CD4-positive, alpha-beta memory T cell (primary cell): ENCODE results near the gene SVIP. TPM values are rescaled to one million over a fixed set of nuclear protein-coding genes. Genes with fewer than 3 reads are reported as not detected.
A peak's percentile ranks its signal among the peaks of the same experiment; 100 is the strongest.

Experiments
- CTCF ChIA-PET: fragments of 350-600 bp; sonication (Branson Sonifier 250); formaldehyde crosslinking; loops from one replicate; lab custom pipeline; 2021; ENCODE audit warnings: inconsistent platforms; ENCODE audit not compliant: partially characterized antibody; lab: Charles Lee
- POLR2A ChIA-PET: fragments of 350-600 bp; sonication (Branson Sonifier 250); formaldehyde crosslinking; loops from one replicate; lab custom pipeline; 2021; ENCODE audit not compliant: partially characterized antibody; lab: Charles Lee
- DNase-seq, 5 donors: peaks; one replicate each; pipeline versions ENCODE4 v3.0.0 to v3.0.0-alpha.2; 2020 to 2022; ENCODE audit warnings: mixed read lengths in 1 of 5
- H3K27ac ChIP-seq: one replicate; pipeline ENCODE4 v1.7.0; 2013; ENCODE audit warnings: low read depth, low read length
- H3K27me3 ChIP-seq: 2 replicates; pipeline ENCODE4 v1.7.0; 2013; ENCODE audit warnings: mild to moderate bottlenecking, low read length, moderate library complexity; ENCODE audit not compliant: insufficient read depth
- H3K36me3 ChIP-seq: 2 replicates; pipeline ENCODE4 v1.7.0; 2013; ENCODE audit warnings: mild to moderate bottlenecking, low read length, moderate library complexity; ENCODE audit not compliant: insufficient read depth
- H3K4me1 ChIP-seq: 2 replicates; pipeline ENCODE4 v1.7.0; 2013; ENCODE audit warnings: mild to moderate bottlenecking, low read length, moderate library complexity; ENCODE audit not compliant: insufficient read depth
- H3K4me3 ChIP-seq, 2 donors: one replicate each; pipeline ENCODE4 v1.7.0; 2013; ENCODE audit warnings: low read length in 2 of 2, mild to moderate bottlenecking in 1 of 2
- H3K9me3 ChIP-seq, 2 donors: one replicate each; pipeline ENCODE4 v1.7.0; 2013; ENCODE audit warnings: low read length in 2 of 2, control low read depth in 1 of 2; ENCODE audit not compliant: control insufficient read depth in 1 of 2
- H3K27ac Mint-ChIP-seq, 7 donors: one replicate each; pipeline ENCODE4 v1.8.0; 2020 to 2021; ENCODE audit warnings: mixed read lengths in 7 of 7, mild to moderate bottlenecking in 6 of 7, inconsistent platforms in 3 of 7, moderate library complexity in 3 of 7
- H3K27me3 Mint-ChIP-seq, 2 donors: one replicate each; pipeline ENCODE4 v1.8.0; 2020 to 2021; ENCODE audit warnings: mixed read lengths in 2 of 2
- H3K36me3 Mint-ChIP-seq, 2 donors: one replicate each; pipeline ENCODE4 v1.8.0; 2020 to 2021; ENCODE audit warnings: mixed read lengths in 2 of 2, inconsistent platforms in 1 of 2, mild to moderate bottlenecking in 1 of 2
- H3K4me1 Mint-ChIP-seq, 4 donors: one replicate each; pipeline ENCODE4 v1.8.0; 2020 to 2021; ENCODE audit warnings: mixed read lengths in 4 of 4, mild to moderate bottlenecking in 1 of 4
- H3K4me3 Mint-ChIP-seq, 8 donors: one replicate each; pipeline ENCODE4 v1.8.0; 2020 to 2021; ENCODE audit warnings: mixed read lengths in 8 of 8, mild to moderate bottlenecking in 7 of 8, moderate library complexity in 6 of 8, inconsistent platforms in 3 of 8
- H3K9me3 Mint-ChIP-seq, 8 donors: one replicate each; pipeline ENCODE4 v1.8.0; 2020 to 2021; ENCODE audit warnings: mixed read lengths in 8 of 8, mild to moderate bottlenecking in 5 of 8, inconsistent platforms in 3 of 8, moderate library complexity in 1 of 8
- intact Hi-C: fragments of 100-400 bp; cut with micrococcal nuclease; formaldehyde crosslinking; loops from one replicate; pipeline ENCODE4 v1.15.1; 2023
- polyA plus RNA-seq, 2 donors: library from polyadenylated mRNA; unstranded; fragments of 300-500 nt; fragmentation: Illumina TruSeq; gene quantifications; one replicate each; pipeline ENCODE4 v1.2.3, GENCODE V29; 2021
- total RNA-seq, 2 experiments: library from RNA; stranded (reverse); gene quantifications; one replicate each; pipeline ENCODE4 v1.2.3, GENCODE V29; 2021

The SVIP gene
- total and polyA plus RNA-seq, 4 experiments from 2014 or later = 46.5 to 75.0 (median 69.1) TPM

DNA sequence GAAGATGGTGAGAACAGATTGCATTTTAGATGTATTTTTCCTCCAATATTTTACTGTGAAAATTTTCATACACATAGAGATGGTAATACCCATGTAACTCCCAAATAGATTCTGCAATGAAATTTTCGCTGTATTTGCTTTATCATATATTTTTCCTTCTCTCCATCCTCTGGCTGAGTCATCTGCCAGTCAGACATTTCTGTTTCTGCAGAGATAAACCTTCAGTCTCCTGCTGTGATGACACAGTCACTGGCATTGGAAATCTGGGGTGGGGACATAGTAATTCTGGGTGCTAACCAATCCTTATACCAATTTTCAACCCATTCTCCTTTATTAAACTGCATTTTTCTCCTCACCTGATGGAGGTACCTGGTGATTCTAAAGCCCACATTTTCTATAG is 33.7 kb downstream of the SVIP start:
- H3K27ac ChIP-seq = no peak overlapping the region
- no peak for DNase-seq
- ChIA-PET POLR2A (no interaction called here), CTCF (no interaction called here)
- H3K4me3 ChIP-seq = no peak overlapping the region
- H3K36me3 Mint-ChIP-seq = no peaks in the 10 kb centered on the region
- no peaks in the 10 kb centered on the region for H3K27me3 ChIP-seq
- H3K4me1 Mint-ChIP-seq = peaks cover 0 to 1% (median 0%) of the 10 kb centered on the region in 4 donors
- H3K9me3 Mint-ChIP-seq = no peaks in the 10 kb centered on the region
- no peaks in the 10 kb centered on the region for H3K9me3 ChIP-seq
- no peak overlapping the region for H3K27ac Mint-ChIP-seq
- peaks cover 1 to 7% of the 10 kb centered on the region in 2 donors for H3K27me3 Mint-ChIP-seq
- no peaks in the 10 kb centered on the region for H3K36me3 ChIP-seq
- H3K4me1 ChIP-seq = no peaks in the 10 kb centered on the region
- H3K4me3 Mint-ChIP-seq = no peak overlapping the region
- intact Hi-C loops = no loop called here

DNA sequence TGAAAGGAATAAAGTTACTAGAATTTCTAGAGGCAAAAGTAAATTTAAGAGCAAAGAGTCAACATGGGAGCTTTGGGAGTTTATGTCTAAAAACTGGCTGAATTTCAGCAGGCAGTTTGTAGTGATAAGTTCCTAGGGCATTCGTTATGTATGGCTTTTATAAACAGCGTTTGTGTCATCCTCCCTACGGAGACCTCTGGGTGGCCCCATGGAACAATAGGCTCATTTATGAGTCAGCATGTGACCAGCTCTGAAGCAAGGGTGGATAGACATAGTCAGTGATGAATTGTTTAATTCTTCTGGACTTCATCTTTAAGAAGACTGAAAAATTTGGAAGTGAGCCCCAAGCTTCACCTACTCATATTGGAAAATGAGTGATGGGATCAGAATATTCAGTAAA is 37.1 kb downstream of the SVIP start:
- no peak for DNase-seq
- Histone ChIP-seq H3K27me3 (no peaks in the 10 kb centered on the region), H3K4me3 (no peak overlapping the region), H3K27ac (no peak overlapping the region), H3K4me1 (no peaks in the 10 kb centered on the region), H3K36me3 (no peaks in the 10 kb centered on the region), H3K9me3 (no peaks in the 10 kb centered on the region)
- Mint-ChIP-seq H3K27me3 (peaks cover 6 to 7% of the 10 kb centered on the region in 2 donors), H3K36me3 (no peaks in the 10 kb centered on the region), H3K27ac (no peak overlapping the region), H3K9me3 (no peaks in the 10 kb centered on the region), H3K4me3 (no peak overlapping the region), H3K4me1 (peaks cover 0 to 1% (median 0%) of the 10 kb centered on the region in 4 donors)
- ChIA-PET CTCF (no interaction called here), POLR2A (interaction anchor here (1.0 kb wide), 1 partner anchor 37 kb away, joined by 3 read pairs; the partner anchor contains the start of gene SVIP)
- intact Hi-C loops = no loop called here

- no peaks in the 10 kb centered on the region for H3K9me3 Mint-ChIP-seq
- Histone ChIP-seq H3K4me3 (no peak overlapping the region), H3K9me3 (no peaks in the 10 kb centered on the region), H3K27ac (no peak overlapping the region), H3K36me3 (no peaks in the 10 kb centered on the region), H3K4me1 (no peaks in the 10 kb centered on the region), H3K27me3 (no peaks in the 10 kb centered on the region)
- H3K27me3 Mint-ChIP-seq = peaks cover 7 to 9% of the 10 kb centered on the region in 2 donors
- no peak overlapping the region for H3K4me3 Mint-ChIP-seq
- H3K4me1 Mint-ChIP-seq = no peaks in the 10 kb centered on the region
- H3K27ac Mint-ChIP-seq = no peak overlapping the region
- POLR2A ChIA-PET = no interaction called here
- no peaks in the 10 kb centered on the region for H3K36me3 Mint-ChIP-seq
- peak in 4 of 5 donors; percentile 26 to 42 (median 40) for DNase-seq
- intact Hi-C loops = loop anchor here (1.0 kb wide), 1 partner anchor 453 kb away; no protein-coding TSS in a partner anchor
- CTCF ChIA-PET = interaction anchor here (0.7 to 2.4 kb wide), 19 partner anchors 10 to 543 kb away, joined by 3 to 35 read pairs (median 6); partner anchors contain the start of gene SVIP
Measured at GRCh38 chr11:22787551-22788162, 41.9 kb downstream of the SVIP start.

- Histone ChIP-seq H3K36me3 (no peaks in the 10 kb centered on the region), H3K27me3 (no peaks in the 10 kb centered on the region), H3K27ac (no peak overlapping the region), H3K4me3 (no peak overlapping the region), H3K4me1 (no peaks in the 10 kb centered on the region), H3K9me3 (no peaks in the 10 kb centered on the region)
- ChIA-PET POLR2A (no interaction called here), CTCF (interaction anchor here (0.7 to 2.4 kb wide), 15 partner anchors 9 to 543 kb away, joined by 3 to 35 read pairs (median 6); partner anchors contain the start of gene SVIP)
- Mint-ChIP-seq H3K27me3 (peaks cover 7 to 9% of the 10 kb centered on the region in 2 donors), H3K4me1 (no peaks in the 10 kb centered on the region), H3K4me3 (no peak overlapping the region), H3K36me3 (no peaks in the 10 kb centered on the region), H3K27ac (no peak overlapping the region), H3K9me3 (no peaks in the 10 kb centered on the region)
- no peak for DNase-seq
- intact Hi-C loops = loop anchor here (1.0 kb wide), 1 partner anchor 453 kb away; no protein-coding TSS in a partner anchor
Measured at GRCh38 chr11:22787055-22787454, 42.5 kb downstream of the SVIP start.

DNA sequence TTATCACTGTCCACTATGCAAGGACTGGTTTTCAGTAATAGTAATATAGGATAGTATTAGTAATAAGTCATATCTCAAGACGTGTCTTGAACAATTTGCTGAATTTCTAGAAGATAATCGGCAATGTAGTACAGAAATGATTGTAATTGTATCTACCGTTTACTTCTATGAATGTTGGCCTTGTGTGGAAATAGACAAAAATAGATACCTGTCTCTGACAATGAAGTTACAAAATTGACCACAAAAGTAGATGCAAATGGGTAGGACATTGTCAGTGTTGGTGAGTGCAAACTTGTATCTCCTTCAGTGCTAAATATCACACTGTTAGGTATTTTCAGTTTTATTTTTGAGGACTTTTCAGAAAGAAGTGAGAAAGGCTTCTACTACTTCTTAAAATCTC is 43.1 kb downstream of the SVIP start:
- peaks cover 4 to 9% of the 10 kb centered on the region in 2 donors for H3K27me3 Mint-ChIP-seq
- CTCF ChIA-PET = interaction anchor here (1.4 to 2.4 kb wide), 6 partner anchors 10 to 453 kb away, joined by 3 to 35 read pairs (median 6); no protein-coding TSS in a partner anchor

GRCh38 chr11:22785251-22785650 is 44.4 kb downstream of the SVIP start:
- Histone ChIP-seq H3K4me3 (no peak overlapping the region), H3K27ac (no peak overlapping the region), H3K9me3 (no peaks in the 10 kb centered on the region), H3K27me3 (no peaks in the 10 kb centered on the region), H3K36me3 (no peaks in the 10 kb centered on the region), H3K4me1 (no peaks in the 10 kb centered on the region)
- CTCF ChIA-PET = interaction anchor here (1.0 to 1.4 kb wide), 2 partner anchors 449 to 452 kb away, joined by 3 read pairs; no protein-coding TSS in a partner anchor
- Mint-ChIP-seq H3K27me3 (peaks cover 4 to 9% of the 10 kb centered on the region in 2 donors), H3K9me3 (no peaks in the 10 kb centered on the region), H3K27ac (no peak overlapping the region), H3K4me3 (no peak overlapping the region), H3K4me1 (peaks cover 2 to 7% (median 5%) of the 10 kb centered on the region in 4 donors), H3K36me3 (no peaks in the 10 kb centered on the region)
- intact Hi-C loops = no loop called here
- POLR2A ChIA-PET = no interaction called here
- no peak for DNase-seq

More for the DNA sequence above, 43.1 kb downstream of the SVIP start:
- H3K9me3 Mint-ChIP-seq = no peaks in the 10 kb centered on the region
- no peaks in the 10 kb centered on the region for H3K4me1 Mint-ChIP-seq
- no peak overlapping the region for H3K4me3 Mint-ChIP-seq
- Histone ChIP-seq H3K9me3 (no peaks in the 10 kb centered on the region), H3K27me3 (no peaks in the 10 kb centered on the region), H3K4me1 (no peaks in the 10 kb centered on the region), H3K36me3 (no peaks in the 10 kb centered on the region), H3K27ac (no peak overlapping the region), H3K4me3 (no peak overlapping the region)
- no peaks in the 10 kb centered on the region for H3K36me3 Mint-ChIP-seq
- POLR2A ChIA-PET = no interaction called here
- DNase-seq = no peak
- intact Hi-C loops = no loop called here
- H3K27ac Mint-ChIP-seq = no peak overlapping the region

DNA sequence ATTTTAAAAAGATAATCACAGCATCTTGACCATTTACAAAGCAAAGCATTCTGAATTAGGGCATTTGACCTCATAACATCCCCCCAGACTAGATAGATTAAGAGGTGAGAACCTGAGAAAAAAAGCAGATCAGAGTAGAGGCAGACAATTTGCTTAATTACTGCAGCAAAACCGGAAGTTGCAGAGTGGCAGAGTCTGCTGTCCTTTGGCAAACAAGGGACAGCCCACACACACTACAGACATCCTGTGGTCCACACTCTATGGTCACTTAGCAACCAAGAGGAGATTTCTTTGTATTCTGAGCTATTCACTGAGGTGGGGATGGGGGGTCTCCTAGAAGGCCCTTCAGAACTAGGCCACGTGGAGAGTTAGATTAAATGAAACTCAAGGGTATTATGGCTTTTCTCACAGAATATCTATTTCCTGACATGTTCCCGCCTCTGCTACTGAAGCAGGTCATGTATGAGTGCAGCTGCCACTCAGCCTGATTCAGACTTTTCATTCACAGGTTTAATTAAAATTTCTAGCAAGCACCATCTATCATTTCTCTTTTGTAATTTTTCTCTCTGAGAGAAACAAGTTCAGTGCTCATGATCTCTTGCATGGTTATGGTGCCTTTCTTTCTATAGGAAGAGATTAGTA is 48.5 kb downstream of the SVIP start:
- no peak overlapping the region for H3K27ac Mint-ChIP-seq
- POLR2A ChIA-PET = no interaction called here

More for the DNA sequence above, 48.5 kb downstream of the SVIP start:
- H3K36me3 ChIP-seq = no peaks in the 10 kb centered on the region
- CTCF ChIA-PET = interaction anchor here (0.7 to 1.3 kb wide), 2 partner anchors 374 to 451 kb away, joined by 3 read pairs; no protein-coding TSS in a partner anchor
- intact Hi-C loops = no loop called here
- DNase-seq = peak in 2 of 5 donors; percentile 2
- Mint-ChIP-seq H3K4me1 (peaks cover 2 to 7% (median 5%) of the 10 kb centered on the region in 4 donors), H3K4me3 (peak overlapping the region in 1 of 8 donors; percentile 5), H3K36me3 (no peaks in the 10 kb centered on the region), H3K9me3 (no peaks in the 10 kb centered on the region), H3K27me3 (peaks cover 6 to 9% of the 10 kb centered on the region in 2 donors)
- H3K4me1 ChIP-seq = no peaks in the 10 kb centered on the region
- H3K4me3 ChIP-seq = no peak overlapping the region
- no peaks in the 10 kb centered on the region for H3K9me3 ChIP-seq
- no peaks in the 10 kb centered on the region for H3K27me3 ChIP-seq
- H3K27ac ChIP-seq = no peak overlapping the region
